Thyroid gland (tissue), 4 donors: Measurements from ENCODE around the gene GRM4. TPM values are rescaled to one million over a fixed set of nuclear protein-coding genes. Genes with fewer than 3 reads are reported as not detected.

Experiments
- DNase-seq, 2 donors: peaks; one replicate each; pipeline ENCODE4 v3.0.0-alpha.2; 2019
- H3K27ac ChIP-seq, 3 donors: fragments of 200-600 bp; sonication (generic); 1 replicate in 2 of 3; 2 replicates in 1 of 3; pipeline ENCODE4 v1.5.1; 2016 to 2019; ENCODE audit warnings: mild to moderate bottlenecking in 1 of 3, moderate library complexity in 1 of 3
- H3K27me3 ChIP-seq: fragments of 200-600 bp; sonication (generic); one replicate; pipeline ENCODE4 v1.5.1; 2019
- H3K36me3 ChIP-seq, 2 donors: fragments of 200-600 bp; sonication (generic); one replicate each; pipeline ENCODE4 v1.5.1; 2016 to 2019
- H3K4me1 ChIP-seq, 2 donors: fragments of 200-600 bp; sonication (generic); one replicate each; pipeline ENCODE4 v1.5.1; 2017 to 2019
- H3K4me3 ChIP-seq, 3 donors: fragments of 200-600 bp; sonication (generic); replicated peaks in 1 of 3; 1 replicate in 2 of 3; 2 replicates in 1 of 3; pipeline ENCODE4 v1.5.1; 2016; ENCODE audit warnings: mild to moderate bottlenecking in 1 of 3
- H3K9me3 ChIP-seq: fragments of 200-600 bp; sonication (generic); one replicate; pipeline ENCODE4 v1.5.1; 2017
- POLR2A ChIP-seq, 2 donors: fragments of 450-650 bp; IDR thresholded peaks; one replicate each; pipeline ENCODE4 v1.6.1; 2017; ENCODE audit warnings: antibody characterized with exemption in 2 of 2, mild to moderate bottlenecking in 2 of 2, moderate library complexity in 1 of 2
- whole genome bisulfite sequencing, 2 donors: methylation state at CpG; one replicate each; pipeline ENCODE4 v1.1.5; 2017; 5-methylcytosine and 5-hydroxymethylcytosine counted together
- intact Hi-C: fragments of 100-400 bp; cut with DNase I; formaldehyde crosslinking; loops from one replicate; pipeline ENCODE4 v1.15.1; 2023
- total RNA-seq, 4 donors: library from RNA; depleted of rRNA; stranded (reverse); fragments of >200 nt; gene quantifications; one replicate each; pipeline ENCODE4 v1.2.3, GENCODE V29; 2016
- TF ChIP-seq, protein P1 (sequence below), 6 experiments: fragments of 200-600 bp in 3 of 6; fragments of 450-650 bp in 3 of 6; sonication (generic) in 3 of 6; IDR thresholded peaks; one replicate each; pipeline ENCODE4 v1.5.1; 2016 to 2019; ENCODE audit warnings: antibody characterized with exemption in 6 of 6, mild to moderate bottlenecking in 2 of 6, inconsistent platforms in 1 of 6, moderate library complexity in 1 of 6

The GRM4 gene
- total RNA-seq, 4 donors from 2014 or later, result under 0.01 TPM; not detected in 3

DNA sequence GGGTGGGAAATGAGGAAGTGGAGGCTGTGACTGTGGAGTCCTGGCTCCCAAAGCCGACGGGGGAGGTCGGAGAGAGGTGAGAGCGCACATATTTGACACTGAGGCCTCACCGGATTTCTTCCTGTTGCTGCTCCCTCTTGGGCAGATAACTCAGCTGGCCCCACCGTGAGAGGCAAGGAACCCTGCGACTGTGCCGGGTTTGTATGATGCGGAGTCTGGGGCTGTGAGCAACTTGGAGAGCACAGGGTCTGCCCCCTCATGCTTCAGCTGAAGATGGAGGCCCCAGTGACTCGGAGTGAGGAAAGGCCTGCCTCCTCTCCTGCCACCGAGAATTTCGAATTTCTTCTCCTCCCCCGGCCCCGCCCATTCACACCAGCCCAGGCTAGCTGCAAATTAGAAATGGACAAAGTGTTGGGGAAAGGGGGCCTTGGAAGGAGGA is 160.6 kb downstream of the GRM4 start:
- no peak for DNase-seq
- Histone ChIP-seq H3K36me3 (no peaks in the 10 kb centered on the region), H3K27ac (no peak overlapping the region), H3K27me3 (no peaks in the 10 kb centered on the region), H3K4me1 (no peaks in the 10 kb centered on the region), H3K9me3 (no peaks in the 10 kb centered on the region), H3K4me3 (no peak overlapping the region)
- no peak for TF ChIP-seq POLR2A (IDR thresholded peaks at IDR 0.05)
- TF ChIP-seq, protein P1, sequence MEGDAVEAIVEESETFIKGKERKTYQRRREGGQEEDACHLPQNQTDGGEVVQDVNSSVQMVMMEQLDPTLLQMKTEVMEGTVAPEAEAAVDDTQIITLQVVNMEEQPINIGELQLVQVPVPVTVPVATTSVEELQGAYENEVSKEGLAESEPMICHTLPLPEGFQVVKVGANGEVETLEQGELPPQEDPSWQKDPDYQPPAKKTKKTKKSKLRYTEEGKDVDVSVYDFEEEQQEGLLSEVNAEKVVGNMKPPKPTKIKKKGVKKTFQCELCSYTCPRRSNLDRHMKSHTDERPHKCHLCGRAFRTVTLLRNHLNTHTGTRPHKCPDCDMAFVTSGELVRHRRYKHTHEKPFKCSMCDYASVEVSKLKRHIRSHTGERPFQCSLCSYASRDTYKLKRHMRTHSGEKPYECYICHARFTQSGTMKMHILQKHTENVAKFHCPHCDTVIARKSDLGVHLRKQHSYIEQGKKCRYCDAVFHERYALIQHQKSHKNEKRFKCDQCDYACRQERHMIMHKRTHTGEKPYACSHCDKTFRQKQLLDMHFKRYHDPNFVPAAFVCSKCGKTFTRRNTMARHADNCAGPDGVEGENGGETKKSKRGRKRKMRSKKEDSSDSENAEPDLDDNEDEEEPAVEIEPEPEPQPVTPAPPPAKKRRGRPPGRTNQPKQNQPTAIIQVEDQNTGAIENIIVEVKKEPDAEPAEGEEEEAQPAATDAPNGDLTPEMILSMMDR (IDR thresholded peaks at IDR 0.05), result no peak
- WGBS, 2 donors, result 67 to 74% methylated on average over 14 of the region's 14 CpGs
- intact Hi-C loops, result no loop called here

- no peak for DNase-seq
- intact Hi-C loops, result no loop called here
- Histone ChIP-seq H3K4me1 (no peaks in the 10 kb centered on the region), H3K36me3 (no peaks in the 10 kb centered on the region), H3K9me3 (no peaks in the 10 kb centered on the region), H3K27me3 (no peaks in the 10 kb centered on the region), H3K4me3 (no peak overlapping the region), H3K27ac (no peak overlapping the region)
- TF ChIP-seq, protein P1 (IDR thresholded peaks at IDR 0.05), result no peak
- TF ChIP-seq POLR2A (IDR thresholded peaks at IDR 0.05), result no peak
- 73 to 79% methylated on average over 21 of the region's 21 CpGs for WGBS, 2 donors
Measured at GRCh38 chr6:33984466-33985312, 161.2 kb downstream of the GRM4 start.

DNA sequence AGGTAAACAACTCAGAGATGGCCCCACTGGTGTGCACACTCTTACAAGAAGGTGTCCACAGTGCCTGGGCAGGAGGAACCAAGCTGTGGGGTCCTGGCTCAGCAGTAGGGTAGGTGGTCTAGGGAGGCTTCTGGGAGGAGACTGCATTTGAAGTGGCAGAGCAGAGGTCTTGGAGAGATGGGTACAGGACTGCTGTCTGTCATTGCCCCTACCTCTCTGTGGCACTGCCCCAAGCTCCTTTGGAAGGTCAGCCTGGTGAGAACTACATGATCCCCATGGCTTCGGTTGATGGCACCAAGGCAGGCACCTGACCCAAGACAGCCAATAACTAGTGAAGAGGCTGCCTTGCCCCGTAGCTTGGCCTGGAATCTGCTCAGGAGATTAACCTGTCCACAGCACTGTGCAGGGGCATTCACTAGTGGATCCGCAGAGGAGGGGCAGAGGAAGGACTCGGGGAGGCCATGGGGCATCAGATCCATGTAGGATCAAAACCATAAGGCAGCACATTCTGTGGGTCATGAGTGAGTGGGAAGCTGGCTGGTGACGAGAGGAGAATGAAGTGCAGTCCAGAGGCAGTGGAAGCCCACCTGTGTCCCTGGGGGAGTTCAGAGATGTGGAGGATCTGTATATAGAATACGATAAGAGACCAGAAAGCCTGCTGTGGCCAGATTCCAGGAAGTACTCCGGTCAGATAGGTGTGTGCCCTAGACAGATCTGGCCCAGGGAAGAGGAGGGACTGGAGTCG is 162.0 kb downstream of the GRM4 start:
- 82 to 83% methylated on average over 8 of the region's 8 CpGs for WGBS, 2 donors
- Histone ChIP-seq H3K27ac (no peak overlapping the region), H3K27me3 (no peaks in the 10 kb centered on the region), H3K4me3 (no peak overlapping the region), H3K9me3 (no peaks in the 10 kb centered on the region), H3K4me1 (no peaks in the 10 kb centered on the region), H3K36me3 (no peaks in the 10 kb centered on the region)
- TF ChIP-seq POLR2A (IDR thresholded peaks at IDR 0.05), result no peak
- TF ChIP-seq, protein P1 (IDR thresholded peaks at IDR 0.05), result no peak
- intact Hi-C loops, result no loop called here
- DNase-seq, result no peak

- H3K27me3 ChIP-seq, result no peaks in the 10 kb centered on the region
- no peaks in the 10 kb centered on the region for H3K4me1 ChIP-seq
- H3K27ac ChIP-seq, result no peak overlapping the region
- TF ChIP-seq, protein P1 (IDR thresholded peaks at IDR 0.05), result peak in 1 of 6 experiments; percentile 7
- no peak for TF ChIP-seq POLR2A (IDR thresholded peaks at IDR 0.05)
- intact Hi-C loops, result no loop called here
- H3K4me3 ChIP-seq, result no peak overlapping the region
- DNase-seq, result peak; percentile 17 to 21
- 43 to 65% methylated on average over 13 of the region's 13 CpGs for WGBS, 2 donors
- H3K9me3 ChIP-seq, result no peaks in the 10 kb centered on the region
- H3K36me3 ChIP-seq, result no peaks in the 10 kb centered on the region
Measured at GRCh38 chr6:33983109-33983716, 162.7 kb downstream of the GRM4 start.
